GM12878 (cell line): Measurements from ENCODE around the gene C19orf47. TPM values are rescaled to one million over a fixed set of nuclear protein-coding genes. Genes with fewer than 3 reads are reported as not detected.
A peak's percentile ranks its signal among the peaks of the same experiment; 100 is the strongest.

Source experiments
- ATAC-seq: fragments of 200-7000 bp; cut with Tn5 transposase; 3 replicates; pipeline ENCODE4 v1.9.1; 2020; ENCODE audit warnings: mild to moderate bottlenecking, moderate library complexity
- BruUV-seq: library from RNA; stranded (reverse); fragments of 400-500 nt; replicated peaks from 2 replicates; lab custom pipeline; 2021; lab: Mats Ljungman, UMichigan
- CTCF ChIA-PET: fragments of 300-600 bp; sonication (Branson Sonifier 250); formaldehyde crosslinking; extraction: SDS; loops from one replicate; lab custom pipeline; 2021; ENCODE audit warnings: inconsistent platforms; lab: Yijun Ruan, JAX
- POLR2A ChIA-PET: fragments of 350-600 bp; formaldehyde crosslinking; extraction: SDS; loops from one replicate; lab custom pipeline; 2021; ENCODE audit warnings: inconsistent platforms; lab: Charles Lee
- RAD21 ChIA-PET: fragments of 300-600 bp; sonication (Branson Sonifier 250); formaldehyde crosslinking; loops from one replicate; lab custom pipeline; 2023; ENCODE audit warnings: antibody characterized with exemption; ENCODE audit not compliant: unreplicated experiment; lab: Charles Lee
- SMC1A ChIA-PET: fragments of 300-600 bp; sonication (Branson Sonifier 250); formaldehyde crosslinking; loops from one replicate; lab custom pipeline; 2023; ENCODE audit not compliant: unreplicated experiment, uncharacterized antibody; lab: Charles Lee
- DNase-seq: peaks from one replicate; pipeline ENCODE4 v3.0.0-alpha.2; 2011; ENCODE audit warnings: low read depth, low spot score
- FAIRE-seq: peaks from 3 replicates; lab custom pipeline; 2011; peaks lifted over from hg19 to GRCh38; lab: Jason Lieb, UNC
- H2AFZ ChIP-seq: 2 replicates; pipeline ENCODE4 v1.6.0; 2011; ENCODE audit warnings: low read depth, low read length, control low read depth; ENCODE audit not compliant: control insufficient read depth
- H3K27ac ChIP-seq: 2 replicates; pipeline ENCODE4 v1.5.1; 2011; ENCODE audit warnings: control low read depth; ENCODE audit not compliant: control insufficient read depth, insufficient read depth
- H3K27me3 ChIP-seq, 2 experiments: replicated peaks in 1 of 2; 2 replicates each; pipeline versions ENCODE4 v1.6.0 to v1.6.1; 2011; ENCODE audit warnings: low read length in 1 of 2; ENCODE audit not compliant: control insufficient read depth in 2 of 2, insufficient read depth in 2 of 2
- H3K36me3 ChIP-seq, 2 experiments: 2 replicates each; pipeline ENCODE4 v1.5.1; 2011; ENCODE audit warnings: low read length in 1 of 2; ENCODE audit not compliant: control insufficient read depth in 2 of 2, insufficient read depth in 2 of 2
- H3K4me1 ChIP-seq: 2 replicates; pipeline ENCODE4 v1.6.1; 2011; ENCODE audit warnings: mild to moderate bottlenecking, low read length, moderate library complexity, mixed read lengths; ENCODE audit not compliant: control insufficient read depth, insufficient read depth
- H3K4me2 ChIP-seq: 2 replicates; pipeline ENCODE4 v1.6.0; 2011; ENCODE audit warnings: control low read depth; ENCODE audit not compliant: control insufficient read depth, insufficient read depth
- H3K4me3 ChIP-seq: fragments of 200-600 bp; sonication (generic); 2 replicates; pipeline ENCODE4 v1.5.1; 2016
- H3K79me2 ChIP-seq: 2 replicates; pipeline ENCODE4 v1.6.0; 2011; ENCODE audit warnings: low read length; ENCODE audit not compliant: control insufficient read depth, insufficient read depth
- H3K9ac ChIP-seq: 2 replicates; pipeline ENCODE4 v1.8.0; 2011; ENCODE audit warnings: low read length, control low read depth, mixed read lengths; ENCODE audit not compliant: control insufficient read depth, insufficient read depth
- H3K9me3 ChIP-seq: replicated peaks from 3 replicates; pipeline ENCODE4 v1.5.1; 2011; ENCODE audit warnings: mild to moderate bottlenecking, low read length; ENCODE audit not compliant: control insufficient read depth, insufficient read depth
- H4K20me1 ChIP-seq: 2 replicates; pipeline ENCODE4 v1.6.0; 2011; ENCODE audit not compliant: control insufficient read depth, insufficient read depth
- PML ChIP-seq: IDR thresholded peaks from 2 replicates; pipeline ENCODE4 v1.6.1; 2012; ENCODE audit warnings: low read length, inconsistent platforms
- SMC3 ChIP-seq: IDR thresholded peaks from 2 replicates; pipeline ENCODE4 v1.6.1; 2011; ENCODE audit warnings: low read length, improper control_type of control experiment, borderline replicate concordance
- SRF ChIP-seq, 2 experiments: IDR thresholded peaks; 2 replicates each; pipeline ENCODE4 v1.6.1; 2011; ENCODE audit warnings: low read depth in 2 of 2, low read length in 2 of 2, mild to moderate bottlenecking in 1 of 2, moderate library complexity in 1 of 2
- STAT3 ChIP-seq: IDR thresholded peaks from 2 replicates; pipeline ENCODE4 v1.6.1; 2011; ENCODE audit warnings: low read depth, low read length, improper control_type of control experiment
- TCF3 ChIP-seq: IDR thresholded peaks from 2 replicates; pipeline ENCODE4 v1.6.1; 2012; ENCODE audit warnings: low read depth, mild to moderate bottlenecking, low read length, borderline replicate concordance; ENCODE audit not compliant: insufficient read depth
- WGBS: methylation state at CpG from one replicate; pipeline ENCODE4 v1.1.6; 2016; ENCODE audit warnings: low lambda C conversion rate; ENCODE audit not compliant: insufficient replicate concordance, insufficient coverage; ENCODE audit errors: missing lambda C conversion rate; 5-methylcytosine and 5-hydroxymethylcytosine counted together
- in situ Hi-C: fragments of 300-500 bp; cut with MboI; formaldehyde crosslinking; loops from 9 replicates; pipeline ENCODE4 v1.14.3; 2018; ENCODE audit warnings: mixed read lengths
- intact Hi-C: fragments of 100-400 bp; cut with micrococcal nuclease; formaldehyde crosslinking; loops from one replicate; pipeline ENCODE4 v1.14.2; 2022; ENCODE audit not compliant: unreplicated experiment
- polyA plus RNA-seq, 11 experiments: library from polyadenylated mRNA; depleted of rRNA in 4 of 11; unstranded in 6 of 11; stranded (reverse) in 5 of 11; fragments of >200 nt; fragmentation: Nextera tagmentation in 4 of 11; fragmentation: Illumina TruSeq in 1 of 11; extraction: Ambion mirVana in 4 of 11; extraction: Trizol in 1 of 11; gene quantifications; 1 replicate in 1 of 11; 2 replicates in 10 of 11; pipeline versions ENCODE4 v1.2.1 to v1.2.3, GENCODE V29; 2011 to 2016; ENCODE audit warnings: inconsistent platforms in 2 of 11, missing spikeins in 2 of 11, low read depth in 1 of 11
- total RNA-seq, 4 experiments: library from RNA; depleted of rRNA in 3 of 4; stranded (reverse); fragments of >200 nt in 3 of 4; fragmentation: Illumina TruSeq in 1 of 4; extraction: Trizol in 1 of 4; gene quantifications; 2 replicates each; pipeline versions ENCODE4 v1.2.1 to v1.2.3, GENCODE V29; 2013 to 2021

The C19orf47 gene
- total and polyA plus RNA-seq, 10 of the 15 experiments (the other 5 are each of a cell fraction or from before 2014, with no cell fraction given) = 0.11 to 29.1 (median 20.2) TPM

DNA sequence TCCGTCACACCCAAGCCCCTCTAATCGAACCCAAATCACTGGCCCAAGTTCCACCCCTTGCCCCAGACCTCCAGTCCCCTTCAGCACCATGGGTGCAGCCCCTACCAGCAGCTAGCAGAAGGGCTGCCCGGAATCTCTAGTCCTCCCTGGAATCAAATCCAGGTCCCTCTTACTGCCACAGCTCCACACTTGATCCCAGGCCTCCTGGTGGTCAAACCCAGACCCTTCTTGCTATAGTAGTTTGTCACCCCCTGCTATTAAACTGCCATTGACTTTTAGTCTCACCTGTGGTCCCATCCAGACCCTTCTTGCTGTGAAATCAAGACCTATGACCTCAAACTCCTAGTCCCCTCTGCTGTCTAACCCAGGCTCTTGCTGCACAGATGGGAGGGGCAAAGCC lies 33.1 kb upstream of the C19orf47 start:
- no peaks in the 10 kb centered on the region for H3K4me1 ChIP-seq
- H3K79me2 ChIP-seq = no peaks in the 10 kb centered on the region
- H3K4me2 ChIP-seq = no peak overlapping the region
- POLR2A ChIA-PET = interaction anchor here (0.9 kb wide), 1 partner anchor 32 kb away, joined by 17 read pairs; the partner anchor contains the start of gene PRX
- no peak overlapping the region for H2AFZ ChIP-seq
- TF ChIP-seq SRF (IDR thresholded peaks at IDR 0.05; ENCODE audit: low read depth in 2 of 2, low read length in 2 of 2) (no peak), SMC3 (peak; percentile 12; the same call in 1 of the 2 replicates)
- no peak for FAIRE-seq
- SMC1A ChIA-PET = no interaction called here
- H3K36me3 ChIP-seq = no peaks in the 10 kb centered on the region
- no peak for DNase-seq
- no peak for ATAC-seq
- H3K4me3 ChIP-seq = no peak overlapping the region
- no peak overlapping the region for H3K27ac ChIP-seq
- no peaks in the 10 kb centered on the region for H3K27me3 ChIP-seq
- BruUV-seq = no TSS peak
- H4K20me1 ChIP-seq = no peaks in the 10 kb centered on the region
- RAD21 ChIA-PET = interaction anchor here (0.6 to 1.0 kb wide), 2 partner anchors 75 to 76 kb away, joined by 3 to 4 read pairs; no protein-coding TSS in a partner anchor
- CTCF ChIA-PET = interaction anchor here (0.6 kb wide), 1 partner anchor 76 kb away, joined by 3 read pairs; no protein-coding TSS in a partner anchor
- H3K9me3 ChIP-seq = no peaks in the 10 kb centered on the region
- intact Hi-C loops = no loop called here
- in situ Hi-C loops = no loop called here
- no peak overlapping the region for H3K9ac ChIP-seq
- 27% methylated on average over 3 of the region's 3 CpGs for WGBS

DNA sequence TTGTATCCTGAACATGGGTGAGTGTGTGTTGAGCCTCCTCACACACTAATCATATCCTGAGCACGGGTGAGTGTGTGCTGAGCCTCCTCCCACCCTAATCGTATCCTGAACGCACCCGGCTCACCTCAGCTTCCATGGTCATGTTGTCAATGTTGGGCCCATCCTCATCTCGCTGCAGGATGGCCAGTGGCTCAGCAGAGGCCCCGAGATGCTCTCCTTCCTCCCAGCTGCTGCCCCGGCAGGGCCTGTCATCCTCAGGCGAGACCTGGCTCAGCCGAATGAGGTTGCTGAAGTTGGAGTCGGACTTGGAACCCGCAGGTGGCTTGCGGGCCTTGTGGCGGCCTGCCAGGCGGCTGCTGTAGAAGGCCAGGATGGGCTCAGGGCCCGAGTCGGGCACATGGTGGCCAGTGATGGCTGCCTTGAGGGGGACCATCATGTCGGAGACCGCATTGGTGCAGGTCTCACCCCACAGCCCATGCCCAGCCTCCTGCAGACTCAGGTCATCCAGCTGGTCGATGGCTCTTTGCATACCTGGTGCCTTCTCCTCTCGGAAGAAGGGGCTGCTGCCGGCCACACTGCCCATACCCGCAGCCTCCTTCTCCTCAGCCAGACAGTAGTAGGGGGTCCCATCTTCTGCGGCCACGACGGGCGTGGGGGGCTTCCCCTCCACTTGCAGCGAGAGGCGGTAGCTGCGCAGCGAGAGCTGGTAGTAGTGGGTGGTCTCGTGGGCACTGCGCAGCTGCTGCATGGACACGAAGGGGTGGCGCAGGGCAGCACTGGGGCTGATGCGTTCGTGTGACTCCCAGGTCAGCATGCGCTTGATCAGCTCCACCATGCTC lies 32.2 kb upstream of the C19orf47 start:
- H3K4me3 ChIP-seq = no peak overlapping the region
- DNase-seq (no peak), ATAC-seq (no peak), FAIRE-seq (no peak)
- H3K79me2 ChIP-seq = no peaks in the 10 kb centered on the region
- no peaks in the 10 kb centered on the region for H4K20me1 ChIP-seq
- in situ Hi-C loops (no loop called here), intact Hi-C loops (no loop called here)
- ChIA-PET CTCF (interaction anchor here (0.6 to 1.1 kb wide), 3 partner anchors 75 to 240 kb away, joined by 3 to 4 read pairs (median 3); no protein-coding TSS in a partner anchor), RAD21 (interaction anchor here (1.5 kb wide), 1 partner anchor 75 kb away, joined by 5 read pairs; no protein-coding TSS in a partner anchor), SMC1A (no interaction called here), POLR2A (interaction anchor here (0.9 kb wide), 1 partner anchor 33 kb away, joined by 17 read pairs; the partner anchor contains the start of gene PRX)
- no peak overlapping the region for H2AFZ ChIP-seq
- H3K36me3 ChIP-seq = no peaks in the 10 kb centered on the region
- no TSS peak for BruUV-seq
- no peaks in the 10 kb centered on the region for H3K9me3 ChIP-seq
- no peaks in the 10 kb centered on the region for H3K27me3 ChIP-seq
- no peak overlapping the region for H3K4me2 ChIP-seq
- no peaks in the 10 kb centered on the region for H3K4me1 ChIP-seq
- no peak for TF ChIP-seq STAT3
- TF ChIP-seq PML = no peak
- no peak for TF ChIP-seq TCF3
- WGBS = 91% methylated on average over 37 of the region's 37 CpGs
- no peak overlapping the region for H3K9ac ChIP-seq
- H3K27ac ChIP-seq = no peak overlapping the region
